HG03460 (cell line): ENCODE results near the gene PSAT1.

Experiments
- ATAC-seq: cut with Tn5 transposase; IDR thresholded peaks from one replicate; pipeline ENCODE4 v1.9.1; 2021; ENCODE audit not compliant: unreplicated experiment

PSAT1 gene

GRCh38 chr9:78292716-78293497, 4.0 kb upstream of the PSAT1 start:
- no peak for ATAC-seq

DNA sequence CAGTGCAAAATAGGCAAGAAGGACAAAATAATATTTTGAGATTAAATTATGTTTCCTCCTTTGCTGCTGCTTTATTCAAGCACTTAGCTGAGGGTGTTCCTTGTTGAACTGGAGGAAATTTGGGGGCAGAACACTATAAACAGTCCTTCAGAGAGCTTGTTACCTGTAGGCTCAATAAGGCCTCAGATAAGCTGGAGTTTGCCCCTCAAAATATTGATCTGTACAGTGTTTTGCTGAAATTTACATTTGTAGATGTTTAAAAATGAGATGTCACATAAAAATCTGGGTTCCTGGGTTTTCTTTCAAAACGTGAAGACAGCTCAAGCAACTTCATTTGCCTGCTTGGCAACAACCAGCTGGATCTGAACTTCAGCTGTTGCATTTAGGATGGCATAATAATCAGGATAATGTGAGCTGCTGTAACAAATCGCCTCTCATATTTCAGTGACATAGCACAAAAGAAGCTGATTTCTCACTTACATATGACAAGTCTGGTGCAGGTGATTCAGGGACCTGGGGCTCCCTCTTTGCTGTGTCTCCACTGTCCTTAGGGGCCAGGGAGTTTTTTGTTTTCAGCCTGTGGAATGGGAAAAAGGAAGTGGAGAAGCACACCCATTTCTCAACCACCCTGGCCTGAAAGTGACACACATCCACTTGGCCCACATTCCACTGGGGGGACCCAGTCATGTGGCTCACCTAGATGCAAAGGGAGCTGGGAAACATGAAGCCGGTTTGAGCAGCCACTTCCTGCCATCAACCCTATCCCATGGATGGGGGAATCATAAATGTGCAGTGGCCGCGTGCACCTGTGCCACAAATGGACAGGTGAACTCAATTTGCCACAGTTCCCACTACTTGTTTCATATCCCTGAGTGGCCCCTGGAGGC, 2.4 kb upstream of the PSAT1 start:
- no peak for ATAC-seq

GRCh38 chr9:78295177-78295575, 1.7 kb upstream of the PSAT1 start:
- ATAC-seq, result no peak

- ATAC-seq, result no peak
Measured at GRCh38 chr9:78295731-78296130, 1.2 kb upstream of the PSAT1 start.

DNA sequence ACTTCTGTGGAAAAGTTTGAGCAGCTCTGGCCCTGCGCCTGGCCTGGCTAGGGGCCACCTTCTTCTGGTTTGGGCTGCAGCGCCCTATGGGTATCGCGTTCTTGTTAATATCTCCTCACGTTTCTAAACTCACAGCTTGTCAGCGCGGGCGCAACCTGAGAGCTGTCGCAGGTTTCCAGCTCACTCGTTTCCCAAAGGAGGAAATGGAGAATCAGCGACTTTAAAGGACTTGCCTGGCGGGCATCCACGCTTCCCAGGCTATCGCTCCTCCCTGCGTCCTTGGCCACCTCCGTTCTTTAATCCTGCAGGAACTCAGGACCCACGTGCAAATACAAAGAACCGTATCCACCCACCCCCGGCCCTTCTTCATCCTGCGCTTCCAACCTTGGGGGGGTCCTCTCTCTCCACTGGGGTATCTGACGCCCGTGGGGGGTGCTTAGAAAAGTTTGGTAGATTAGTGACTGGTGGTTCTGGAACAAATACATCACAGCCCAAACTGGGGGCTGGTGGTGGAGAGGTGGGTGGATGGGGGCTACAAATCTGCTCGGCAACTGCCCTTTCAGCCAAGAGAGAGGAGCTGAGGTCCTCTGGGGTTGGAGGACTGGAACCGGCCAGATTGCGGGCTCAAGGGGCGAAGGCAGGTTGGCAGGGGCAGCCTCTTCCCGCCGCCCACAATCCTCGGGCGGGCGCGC, 578 bp upstream of the PSAT1 start:
- no peak for ATAC-seq

GRCh38 chr9:78297672-78297961, 692 bp downstream of the PSAT1 start:
- no peak for ATAC-seq

GRCh38 chr9:78298046-78298765, 1.3 kb downstream of the PSAT1 start:
- ATAC-seq, result no peak

DNA sequence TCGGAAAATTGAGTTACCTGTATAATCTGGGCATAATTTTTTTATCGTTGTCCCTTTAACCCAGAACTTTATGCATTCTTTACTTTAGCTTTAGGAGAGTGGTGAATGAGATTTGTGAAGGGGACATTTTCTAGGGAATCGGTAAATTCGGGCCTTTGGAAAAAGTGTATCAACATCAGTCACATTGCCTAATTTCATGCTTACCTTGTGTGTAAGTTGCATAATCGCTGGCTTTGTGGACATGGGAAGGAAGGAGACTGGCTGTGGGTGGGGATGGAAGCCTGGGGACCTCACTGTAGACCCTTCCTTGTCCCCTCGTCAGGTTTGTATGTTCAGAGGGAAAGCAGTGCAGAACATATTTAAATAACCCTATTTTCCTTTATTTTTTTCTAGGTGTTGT, 3.3 kb downstream of the PSAT1 start:
- no peak for ATAC-seq

- ATAC-seq, result no peak
Measured at GRCh38 chr9:78301466-78301865, 4.5 kb downstream of the PSAT1 start.

- ATAC-seq, result no peak
Measured at GRCh38 chr9:78303377-78304062, 6.6 kb downstream of the PSAT1 start.

GRCh38 chr9:78304357-78304756, 7.4 kb downstream of the PSAT1 start:
- ATAC-seq, result no peak

- ATAC-seq, result no peak
Measured at GRCh38 chr9:78306222-78307076, 9.5 kb downstream of the PSAT1 start.

DNA sequence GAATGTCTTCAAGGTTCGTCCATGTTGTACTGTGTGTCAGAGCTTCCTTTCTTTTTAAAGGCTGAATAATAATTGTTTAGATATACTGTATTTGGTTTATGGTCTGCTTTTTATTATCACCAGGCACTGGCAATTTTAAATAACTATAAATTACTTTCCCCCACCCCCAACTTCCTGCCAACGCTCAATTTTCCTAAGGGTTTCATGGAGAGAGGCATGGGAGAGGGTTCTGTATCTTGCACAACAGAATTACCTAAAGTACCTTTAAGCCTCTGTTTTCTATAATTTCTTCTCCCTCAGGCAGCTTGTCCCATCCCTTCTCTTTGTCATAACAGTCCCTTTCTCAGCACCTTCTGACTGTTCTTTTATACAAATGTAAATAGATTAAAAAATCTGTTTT, 10.4 kb downstream of the PSAT1 start:
- no peak for ATAC-seq

- ATAC-seq, result no peak
Measured at GRCh38 chr9:78309066-78309465, 12.1 kb downstream of the PSAT1 start.

DNA sequence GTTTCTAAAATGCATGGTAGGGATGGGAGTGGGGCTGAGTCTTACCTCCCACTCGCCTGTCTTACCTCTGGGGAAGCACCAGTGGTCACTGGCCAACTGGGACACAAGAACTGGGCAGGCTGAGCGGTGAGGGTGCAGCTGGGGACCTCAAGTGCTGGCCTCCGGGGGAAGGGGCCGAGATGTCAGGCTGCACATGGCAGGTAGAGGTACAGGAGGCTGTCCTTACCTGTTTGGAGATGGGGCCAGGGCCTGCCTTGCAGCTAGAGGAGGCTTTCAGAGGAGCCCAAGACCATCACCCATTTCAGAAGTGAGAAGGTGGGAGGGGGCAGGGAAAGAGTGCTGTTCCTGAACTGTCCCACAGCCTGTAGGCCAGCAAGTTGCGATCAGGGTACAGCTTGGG, 14.2 kb downstream of the PSAT1 start:
- no peak for ATAC-seq

- ATAC-seq, result no peak
Measured at GRCh38 chr9:78311886-78312524, 15.1 kb downstream of the PSAT1 start.

DNA sequence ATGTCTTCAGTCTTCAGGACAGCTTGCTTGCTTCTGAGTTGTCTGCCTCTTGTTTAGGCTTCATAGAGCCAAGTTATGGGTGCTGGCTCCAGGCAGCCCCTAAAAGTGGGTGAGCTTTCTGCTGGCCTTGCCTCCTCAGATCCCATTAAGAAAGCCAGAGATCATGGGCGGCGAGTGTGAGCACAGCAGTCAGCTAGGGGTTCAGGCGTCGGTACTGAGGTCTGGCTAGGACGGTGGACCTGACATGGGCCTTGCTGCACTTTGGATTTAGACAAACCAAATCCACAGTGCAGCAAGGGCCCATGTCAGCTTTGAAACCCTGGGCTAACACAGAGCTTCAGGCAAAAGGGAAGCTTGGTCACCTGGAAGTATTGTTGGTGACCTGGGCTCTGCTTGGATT, 17.6 kb downstream of the PSAT1 start:
- ATAC-seq, result no peak

GRCh38 chr9:78314953-78315870, 18.3 kb downstream of the PSAT1 start:
- ATAC-seq, result no peak
